Type B pancreatic cell (in vitro differentiated cells): ENCODE results near the gene ALX3. TPM values are rescaled to one million over a fixed set of nuclear protein-coding genes. Genes with fewer than 3 reads are reported as not detected.

Source experiments
- DNase-seq: peaks from one replicate; pipeline ENCODE4 v3.0.0; 2021; ENCODE audit warnings: mixed read lengths; ENCODE audit not compliant: unreplicated experiment; ENCODE audit errors: extremely low spot score
- H3K27ac Mint-ChIP-seq: 2 replicates; pipeline ENCODE4 v1.8.0; 2021; ENCODE audit warnings: mild to moderate bottlenecking, mixed read lengths
- H3K27me3 Mint-ChIP-seq: 2 replicates; pipeline ENCODE4 v1.8.0; 2021; ENCODE audit warnings: mixed read lengths
- H3K36me3 Mint-ChIP-seq: 2 replicates; pipeline ENCODE4 v1.8.0; 2021; ENCODE audit warnings: mixed read lengths
- H3K4me1 Mint-ChIP-seq: one replicate; pipeline ENCODE4 v1.8.0; 2021; ENCODE audit warnings: mixed read lengths; ENCODE audit not compliant: unreplicated experiment
- H3K4me3 Mint-ChIP-seq: 2 replicates; pipeline ENCODE4 v1.8.0; 2021; ENCODE audit warnings: mild to moderate bottlenecking, mixed read lengths
- H3K9me3 Mint-ChIP-seq: 2 replicates; pipeline ENCODE4 v1.8.0; 2021; ENCODE audit warnings: mixed read lengths
- total RNA-seq: library from RNA; stranded (reverse); gene quantifications from 2 replicates; pipeline ENCODE4 v1.2.1, GENCODE V29; 2021; ENCODE audit warnings: low replicate concordance
- TF ChIP-seq, protein P1 (sequence below): fragments of 200-600 bp; sonication (generic); conservative IDR thresholded peaks from 2 replicates; pipeline ENCODE4 v1.5.0; 2021; ENCODE audit warnings: antibody characterized with exemption, mild to moderate bottlenecking

Gene ALX3
- total RNA-seq, 1 donor from 2014 or later = 19.8 TPM

DNA sequence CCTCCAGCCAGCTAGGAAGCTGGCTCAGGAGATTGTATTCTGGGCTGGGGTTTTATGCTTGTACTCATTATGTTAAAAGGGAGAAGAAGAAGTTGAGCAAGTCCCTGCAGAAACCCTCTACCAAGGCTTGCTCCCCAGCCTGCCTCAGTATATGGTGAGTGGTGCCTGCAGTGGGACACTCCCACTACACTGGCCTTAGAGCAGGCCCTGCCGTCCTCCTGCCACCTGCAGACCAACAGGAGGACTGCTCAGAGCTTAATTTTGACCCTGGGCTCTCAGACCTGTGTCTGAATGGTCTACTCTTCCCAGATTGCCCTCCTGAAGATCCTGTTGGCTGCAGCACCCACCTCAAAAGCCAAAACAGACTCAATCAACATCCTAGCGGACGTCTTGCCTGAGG lies 23.0 kb downstream of the ALX3 start:
- Mint-ChIP-seq H3K4me3 (no peak overlapping the region), H3K4me1 (peaks cover 8% of the 10 kb centered on the region), H3K27ac (no peak overlapping the region), H3K36me3 (peaks cover 37% of the 10 kb centered on the region), H3K9me3 (no peaks in the 10 kb centered on the region), H3K27me3 (no peaks in the 10 kb centered on the region)
- TF ChIP-seq, protein P1, sequence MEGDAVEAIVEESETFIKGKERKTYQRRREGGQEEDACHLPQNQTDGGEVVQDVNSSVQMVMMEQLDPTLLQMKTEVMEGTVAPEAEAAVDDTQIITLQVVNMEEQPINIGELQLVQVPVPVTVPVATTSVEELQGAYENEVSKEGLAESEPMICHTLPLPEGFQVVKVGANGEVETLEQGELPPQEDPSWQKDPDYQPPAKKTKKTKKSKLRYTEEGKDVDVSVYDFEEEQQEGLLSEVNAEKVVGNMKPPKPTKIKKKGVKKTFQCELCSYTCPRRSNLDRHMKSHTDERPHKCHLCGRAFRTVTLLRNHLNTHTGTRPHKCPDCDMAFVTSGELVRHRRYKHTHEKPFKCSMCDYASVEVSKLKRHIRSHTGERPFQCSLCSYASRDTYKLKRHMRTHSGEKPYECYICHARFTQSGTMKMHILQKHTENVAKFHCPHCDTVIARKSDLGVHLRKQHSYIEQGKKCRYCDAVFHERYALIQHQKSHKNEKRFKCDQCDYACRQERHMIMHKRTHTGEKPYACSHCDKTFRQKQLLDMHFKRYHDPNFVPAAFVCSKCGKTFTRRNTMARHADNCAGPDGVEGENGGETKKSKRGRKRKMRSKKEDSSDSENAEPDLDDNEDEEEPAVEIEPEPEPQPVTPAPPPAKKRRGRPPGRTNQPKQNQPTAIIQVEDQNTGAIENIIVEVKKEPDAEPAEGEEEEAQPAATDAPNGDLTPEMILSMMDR = no peak
- no peak for DNase-seq

DNA sequence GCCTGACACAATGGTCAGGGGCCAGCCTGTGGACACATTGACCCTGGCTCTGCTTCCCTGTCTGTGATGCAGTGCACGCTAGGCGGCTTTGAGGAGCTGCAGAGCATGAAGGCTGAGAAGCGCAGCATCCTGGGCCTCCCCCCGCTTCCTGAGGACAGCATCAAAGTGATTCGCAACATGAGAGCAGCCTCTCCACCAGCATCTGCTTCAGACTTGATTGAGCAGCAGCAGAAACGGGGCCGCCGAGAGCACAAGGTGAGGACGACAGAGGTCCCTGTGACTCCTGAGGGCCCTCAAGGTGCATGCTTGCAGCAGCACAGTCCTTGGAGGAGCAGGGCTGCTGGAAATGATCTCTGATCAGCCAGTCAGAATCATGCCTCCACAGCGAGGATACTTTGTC lies 27.5 kb downstream of the ALX3 start:
- Mint-ChIP-seq H3K27ac (no peak overlapping the region), H3K4me1 (no peaks in the 10 kb centered on the region), H3K36me3 (peaks cover 44% of the 10 kb centered on the region), H3K9me3 (no peaks in the 10 kb centered on the region), H3K27me3 (no peaks in the 10 kb centered on the region), H3K4me3 (no peak overlapping the region)
- TF ChIP-seq, protein P1 = no peak
- DNase-seq = no peak

DNA sequence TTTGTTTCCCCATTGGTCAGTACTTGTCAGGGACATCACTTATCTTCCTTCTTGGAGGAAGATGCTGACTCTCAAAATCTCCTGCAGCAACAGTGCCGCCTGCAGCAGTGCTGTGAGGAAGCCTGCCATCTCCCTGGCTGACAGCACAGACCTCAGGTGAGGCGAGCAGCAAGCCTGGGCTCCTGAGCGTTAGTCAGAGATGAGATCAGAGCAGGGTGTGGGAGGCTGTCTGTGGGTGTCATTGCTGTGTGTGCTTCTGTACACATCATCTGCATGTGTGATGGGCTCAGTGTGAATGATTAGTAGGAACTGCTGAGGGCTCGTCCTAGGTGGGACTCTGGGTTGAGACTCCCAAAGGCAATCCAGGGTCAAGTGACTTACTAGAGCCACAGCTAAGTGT lies 29.9 kb downstream of the ALX3 start:
- H3K4me1 Mint-ChIP-seq = peaks cover 3% of the 10 kb centered on the region
- H3K27me3 Mint-ChIP-seq = no peaks in the 10 kb centered on the region
- TF ChIP-seq, protein P1 = no peak
- no peak for DNase-seq
- peaks cover 31% of the 10 kb centered on the region for H3K36me3 Mint-ChIP-seq
- H3K9me3 Mint-ChIP-seq = no peaks in the 10 kb centered on the region
- no peak overlapping the region for H3K27ac Mint-ChIP-seq
- no peak overlapping the region for H3K4me3 Mint-ChIP-seq

- peaks cover 8% of the 10 kb centered on the region for H3K4me1 Mint-ChIP-seq
- no peak for DNase-seq
- TF ChIP-seq, protein P1 = no peak
- no peaks in the 10 kb centered on the region for H3K9me3 Mint-ChIP-seq
- H3K27ac Mint-ChIP-seq = no peak overlapping the region
- H3K4me3 Mint-ChIP-seq = no peak overlapping the region
- peaks cover 29% of the 10 kb centered on the region for H3K36me3 Mint-ChIP-seq
- no peaks in the 10 kb centered on the region for H3K27me3 Mint-ChIP-seq
Measured at GRCh38 chr1:110039641-110040040, 30.8 kb downstream of the ALX3 start.

DNA sequence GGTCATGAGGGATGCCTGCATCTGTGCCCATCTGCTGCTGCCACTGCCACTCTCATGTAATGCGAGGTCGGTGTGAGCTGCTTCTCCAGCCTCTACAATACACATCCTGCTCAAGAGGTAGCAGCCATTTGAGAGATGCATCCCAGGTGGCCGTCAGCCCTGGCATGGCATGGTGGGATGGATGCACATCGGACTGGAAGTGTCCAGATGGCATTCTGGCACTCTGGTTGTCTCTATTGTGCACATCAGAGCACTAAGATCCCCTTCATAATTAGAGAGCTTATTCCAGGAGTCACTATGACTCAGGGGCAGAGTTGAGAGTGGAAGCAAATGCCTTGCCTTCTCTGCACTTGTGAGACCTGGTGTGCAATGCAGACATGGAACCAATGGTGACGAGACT lies 32.2 kb downstream of the ALX3 start:
- peaks cover 29% of the 10 kb centered on the region for H3K36me3 Mint-ChIP-seq

More for the DNA sequence above, 32.2 kb downstream of the ALX3 start:
- TF ChIP-seq, protein P1 = no peak
- no peak overlapping the region for H3K4me3 Mint-ChIP-seq
- no peaks in the 10 kb centered on the region for H3K9me3 Mint-ChIP-seq
- no peak for DNase-seq
- H3K4me1 Mint-ChIP-seq = peaks cover 16% of the 10 kb centered on the region
- no peak overlapping the region for H3K27ac Mint-ChIP-seq
- no peaks in the 10 kb centered on the region for H3K27me3 Mint-ChIP-seq
